ENCODE data around the gene RBBP8NL. TPM values are rescaled to one million over a fixed set of nuclear protein-coding genes. Genes with fewer than 3 reads are reported as not detected.

RBBP8NL gene
- total RNA-seq, result 0.07 and 0.40 TPM in 2 replicates

GRCh38 chr20:62427172-62428001, at the start of gene RBBP8NL:
Gene RBBP8NL, minus strand, starts transcription at chr20:62427539. Its CDS starts 7,892 bp downstream, at chr20:62419647.
- TF ChIP-seq CTCF (conservative IDR thresholded peaks at IDR 0.05; ENCODE audit: low read depth, low read length), result no peak
- DNase-seq (ENCODE audit: low read depth), result no peak
- H3K4me3 ChIP-seq (ENCODE audit: low read depth, low read length), result no peak within 1 kb of the TSS

GRCh38 chr20:62476056-62476838, 48.9 kb upstream of the RBBP8NL start:
- no peak for DNase-seq (ENCODE audit: low read depth)
- TF ChIP-seq CTCF (conservative IDR thresholded peaks at IDR 0.05; ENCODE audit: low read depth, low read length), result no peak
- H3K4me3 ChIP-seq (ENCODE audit: low read depth, low read length), result no peak overlapping the region

- TF ChIP-seq CTCF (conservative IDR thresholded peaks at IDR 0.05; ENCODE audit: low read depth, low read length), result no peak
- H3K4me3 ChIP-seq (ENCODE audit: low read depth, low read length), result no peak within 1 kb of the TSS
Measured at GRCh38 chr20:62475772-62476055, 48.4 kb upstream of the RBBP8NL start, which contains the start of gene GATA5. Gene GATA5, minus strand, starts transcription at chr20:62475995. Its CDS starts 474 bp downstream, at chr20:62475521.

GRCh38 chr20:62475027-62475771, 47.9 kb upstream of the RBBP8NL start:
- TF ChIP-seq CTCF (conservative IDR thresholded peaks at IDR 0.05; ENCODE audit: low read depth, low read length), result no peak
- DNase-seq (ENCODE audit: low read depth), result no peak
- no peak overlapping the region for H3K4me3 ChIP-seq (ENCODE audit: low read depth, low read length)

More at GRCh38 chr20:62475772-62476055, 48.4 kb upstream of the RBBP8NL start, which contains the start of gene GATA5:
- DNase-seq (ENCODE audit: low read depth), result no peak

- TF ChIP-seq CTCF (conservative IDR thresholded peaks at IDR 0.05; ENCODE audit: low read depth, low read length), result no peak
- H3K4me3 ChIP-seq (ENCODE audit: low read depth, low read length), result no peak overlapping the region
- DNase-seq (ENCODE audit: low read depth), result no peak
Measured at GRCh38 chr20:62474604-62475026, 47.3 kb upstream of the RBBP8NL start.

GRCh38 chr20:62473717-62474603, 46.6 kb upstream of the RBBP8NL start:
- no peak for DNase-seq (ENCODE audit: low read depth)
- no peak overlapping the region for H3K4me3 ChIP-seq (ENCODE audit: low read depth, low read length)
- TF ChIP-seq CTCF (conservative IDR thresholded peaks at IDR 0.05; ENCODE audit: low read depth, low read length), result no peak

Data from epithelial cell of proximal tubule (primary cell).